ENCODE results near the gene NOS1AP.

Gene NOS1AP

DNA sequence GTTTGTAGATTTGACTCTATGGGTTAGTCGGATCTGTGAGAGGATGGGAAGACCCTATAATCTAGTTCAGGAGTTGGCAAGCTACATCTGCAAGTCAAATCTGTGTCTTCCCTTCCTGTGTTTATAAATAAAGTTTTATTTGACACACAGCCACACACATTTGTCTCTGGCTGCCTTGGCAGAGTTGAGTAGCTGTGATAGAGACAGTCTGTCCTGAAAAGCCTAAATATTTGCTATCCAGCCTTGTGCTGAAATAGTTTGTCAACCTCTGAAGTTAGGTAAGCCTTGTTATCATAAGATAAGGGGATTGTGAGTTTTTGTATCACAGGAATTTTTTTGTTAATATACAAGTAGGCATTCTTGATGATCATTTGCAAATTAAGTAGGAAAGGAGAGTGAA lies 136.8 kb downstream of the NOS1AP start:
- TF ChIP-seq, protein P1, sequence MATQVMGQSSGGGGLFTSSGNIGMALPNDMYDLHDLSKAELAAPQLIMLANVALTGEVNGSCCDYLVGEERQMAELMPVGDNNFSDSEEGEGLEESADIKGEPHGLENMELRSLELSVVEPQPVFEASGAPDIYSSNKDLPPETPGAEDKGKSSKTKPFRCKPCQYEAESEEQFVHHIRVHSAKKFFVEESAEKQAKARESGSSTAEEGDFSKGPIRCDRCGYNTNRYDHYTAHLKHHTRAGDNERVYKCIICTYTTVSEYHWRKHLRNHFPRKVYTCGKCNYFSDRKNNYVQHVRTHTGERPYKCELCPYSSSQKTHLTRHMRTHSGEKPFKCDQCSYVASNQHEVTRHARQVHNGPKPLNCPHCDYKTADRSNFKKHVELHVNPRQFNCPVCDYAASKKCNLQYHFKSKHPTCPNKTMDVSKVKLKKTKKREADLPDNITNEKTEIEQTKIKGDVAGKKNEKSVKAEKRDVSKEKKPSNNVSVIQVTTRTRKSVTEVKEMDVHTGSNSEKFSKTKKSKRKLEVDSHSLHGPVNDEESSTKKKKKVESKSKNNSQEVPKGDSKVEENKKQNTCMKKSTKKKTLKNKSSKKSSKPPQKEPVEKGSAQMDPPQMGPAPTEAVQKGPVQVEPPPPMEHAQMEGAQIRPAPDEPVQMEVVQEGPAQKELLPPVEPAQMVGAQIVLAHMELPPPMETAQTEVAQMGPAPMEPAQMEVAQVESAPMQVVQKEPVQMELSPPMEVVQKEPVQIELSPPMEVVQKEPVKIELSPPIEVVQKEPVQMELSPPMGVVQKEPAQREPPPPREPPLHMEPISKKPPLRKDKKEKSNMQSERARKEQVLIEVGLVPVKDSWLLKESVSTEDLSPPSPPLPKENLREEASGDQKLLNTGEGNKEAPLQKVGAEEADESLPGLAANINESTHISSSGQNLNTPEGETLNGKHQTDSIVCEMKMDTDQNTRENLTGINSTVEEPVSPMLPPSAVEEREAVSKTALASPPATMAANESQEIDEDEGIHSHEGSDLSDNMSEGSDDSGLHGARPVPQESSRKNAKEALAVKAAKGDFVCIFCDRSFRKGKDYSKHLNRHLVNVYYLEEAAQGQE (IDR thresholded peaks at IDR 0.05; ENCODE audit: insufficient read depth in 1 of 2, low read depth in 2 of 2, low read length in 2 of 2), result no peak
- TF ChIP-seq FOXP2 (optimal IDR thresholded peaks at IDR 0.05; ENCODE audit: borderline replicate concordance, extremely low read depth, extremely low read length, insufficient read depth), result no peak

DNA sequence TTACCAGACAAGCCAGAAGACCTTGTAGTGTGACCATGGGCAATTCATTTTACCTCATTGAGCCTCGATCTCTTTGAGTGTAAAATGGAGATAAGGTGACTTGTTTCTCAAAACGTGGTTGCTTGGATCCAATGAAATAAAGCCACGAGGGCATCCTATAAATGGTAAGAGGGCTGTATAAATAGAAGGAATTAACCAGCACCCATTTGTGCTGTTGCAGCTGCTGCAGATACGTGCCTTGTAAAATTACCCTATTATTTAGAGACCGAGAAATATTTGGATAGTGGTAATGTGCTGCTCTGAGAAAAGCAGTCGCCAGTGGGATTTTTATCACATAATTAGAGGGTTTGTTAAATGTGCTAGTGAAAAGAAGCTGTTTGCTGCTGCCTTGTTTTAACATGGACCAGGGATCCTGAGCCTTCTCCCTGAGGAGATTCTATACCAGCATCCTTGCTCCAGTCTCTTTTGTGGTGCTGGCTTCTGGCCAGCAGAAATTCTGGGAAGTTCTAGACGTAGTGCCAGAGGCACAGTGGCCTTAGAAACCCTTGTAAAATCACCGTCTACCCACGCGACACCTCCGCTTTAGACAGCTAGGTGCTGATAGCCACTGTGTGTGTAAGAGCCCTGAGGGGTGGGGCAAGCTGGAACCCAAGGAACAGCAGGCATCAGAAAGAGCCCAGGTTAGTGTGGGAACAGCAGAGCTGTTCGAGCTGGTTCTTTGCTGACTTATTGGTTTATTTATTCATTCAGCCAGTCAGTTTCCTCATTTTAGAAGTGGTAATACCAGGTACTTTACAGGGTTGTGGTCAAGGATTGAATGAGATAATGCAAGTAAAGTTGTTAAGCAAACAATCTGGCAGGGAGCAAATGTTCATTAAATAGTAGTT lies 137.5 kb downstream of the NOS1AP start:
- TF ChIP-seq, protein P1 (IDR thresholded peaks at IDR 0.05; ENCODE audit: insufficient read depth in 1 of 2, low read depth in 2 of 2, low read length in 2 of 2), result no peak
- TF ChIP-seq SIN3A (IDR thresholded peaks at IDR 0.05; ENCODE audit: borderline replicate concordance, insufficient read depth, low read length) (no peak), POLR2AphosphoS5 (IDR thresholded peaks at IDR 0.05; ENCODE audit: low read depth, low read length) (no peak), TAF1 (IDR thresholded peaks at IDR 0.05; ENCODE audit: borderline replicate concordance, insufficient read depth, low read length) (no peak), FOXP2 (optimal IDR thresholded peaks at IDR 0.05; ENCODE audit: borderline replicate concordance, extremely low read depth, extremely low read length, insufficient read depth) (no peak)

DNA sequence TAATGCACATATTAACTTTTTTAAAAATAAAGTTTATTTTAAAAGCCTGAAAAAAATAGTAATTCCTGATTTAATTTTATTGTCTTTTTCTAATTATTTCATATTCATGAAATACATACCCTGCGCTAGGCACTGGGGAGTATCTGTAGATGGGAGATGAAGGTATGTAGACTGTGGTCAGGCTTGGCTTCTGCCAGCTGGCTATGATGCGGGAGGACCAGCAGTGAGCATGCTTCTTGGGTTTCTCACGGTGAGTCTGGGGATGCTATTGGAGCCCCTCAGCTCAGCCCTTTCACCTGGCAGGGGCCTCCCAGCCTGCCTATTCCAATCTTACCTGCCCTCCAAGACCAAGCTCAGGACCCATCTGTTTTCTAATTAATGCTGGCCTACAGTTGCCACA lies 138.4 kb downstream of the NOS1AP start:
- no peak for TF ChIP-seq SIN3A (IDR thresholded peaks at IDR 0.05; ENCODE audit: borderline replicate concordance, insufficient read depth, low read length)
- no peak for TF ChIP-seq TAF1 (IDR thresholded peaks at IDR 0.05; ENCODE audit: borderline replicate concordance, insufficient read depth, low read length)
- no peak for TF ChIP-seq POLR2AphosphoS5 (IDR thresholded peaks at IDR 0.05; ENCODE audit: low read depth, low read length)
- TF ChIP-seq, protein P1 (IDR thresholded peaks at IDR 0.05; ENCODE audit: insufficient read depth in 1 of 2, low read depth in 2 of 2, low read length in 2 of 2), result no peak
- TF ChIP-seq FOXP2 (optimal IDR thresholded peaks at IDR 0.05; ENCODE audit: borderline replicate concordance, extremely low read depth, extremely low read length, insufficient read depth), result no peak

DNA sequence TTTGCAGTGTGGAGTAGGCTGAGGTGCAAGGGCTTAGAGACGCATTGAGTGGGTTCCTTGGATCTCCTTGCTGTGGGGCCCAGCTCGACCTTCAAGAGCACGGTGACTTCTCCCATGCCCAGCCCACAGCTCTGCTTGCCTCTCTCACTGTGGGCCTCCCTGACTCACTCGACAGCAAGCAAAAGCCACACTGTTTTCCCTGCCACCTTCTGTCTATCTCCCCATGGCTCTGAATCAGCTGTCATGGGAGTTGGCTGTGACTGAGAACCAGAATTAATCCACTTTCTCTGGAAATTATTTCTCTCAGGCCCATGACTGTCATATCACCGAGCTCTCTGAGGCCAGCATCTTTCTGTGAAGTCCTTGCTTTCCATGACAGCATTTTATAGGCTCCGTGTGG lies 140.7 kb downstream of the NOS1AP start:
- no peak for TF ChIP-seq POLR2AphosphoS5 (IDR thresholded peaks at IDR 0.05; ENCODE audit: low read depth, low read length)
- TF ChIP-seq SIN3A (IDR thresholded peaks at IDR 0.05; ENCODE audit: borderline replicate concordance, insufficient read depth, low read length), result no peak
- TF ChIP-seq FOXP2 (optimal IDR thresholded peaks at IDR 0.05; ENCODE audit: borderline replicate concordance, extremely low read depth, extremely low read length, insufficient read depth), result no peak
- TF ChIP-seq, protein P1 (IDR thresholded peaks at IDR 0.05; ENCODE audit: insufficient read depth in 1 of 2, low read depth in 2 of 2, low read length in 2 of 2), result no peak
- no peak for TF ChIP-seq TAF1 (IDR thresholded peaks at IDR 0.05; ENCODE audit: borderline replicate concordance, insufficient read depth, low read length)

All from PFSK-1 (cell line).